Measurements from ENCODE around the gene PLXNA4. TPM values are rescaled to one million over a fixed set of nuclear protein-coding genes. Genes with fewer than 3 reads are reported as not detected.

PLXNA4 gene
- total RNA-seq, 1 donor from 2014 or later: 0.13 TPM

- peaks cover 2% of the 10 kb centered on the region for H3K27me3 Mint-ChIP-seq (ENCODE audit: insufficient read depth)
- H3K27ac Mint-ChIP-seq: no peak overlapping the region
- no peaks in the 10 kb centered on the region for H3K4me1 Mint-ChIP-seq (ENCODE audit: low read depth)
- DNase-seq (ENCODE audit: low spot score): no peak
- H3K9me3 Mint-ChIP-seq: no peaks in the 10 kb centered on the region
- intact Hi-C loops (cut with micrococcal nuclease): no loop called here
- H3K36me3 Mint-ChIP-seq (ENCODE audit: low read depth): no peaks in the 10 kb centered on the region
- H3K4me3 Mint-ChIP-seq: no peak overlapping the region
Measured at GRCh38 chr7:132225216-132226030, 350.8 kb downstream of the PLXNA4 start.

- Mint-ChIP-seq H3K9me3 (no peaks in the 10 kb centered on the region), H3K27ac (no peak overlapping the region), H3K36me3 (ENCODE audit: low read depth) (no peaks in the 10 kb centered on the region), H3K27me3 (ENCODE audit: insufficient read depth) (peaks cover 6% of the 10 kb centered on the region), H3K4me3 (no peak overlapping the region), H3K4me1 (ENCODE audit: low read depth) (no peaks in the 10 kb centered on the region)
- no peak for DNase-seq (ENCODE audit: low spot score)
- intact Hi-C loops (cut with micrococcal nuclease): no loop called here
Measured at GRCh38 chr7:132221356-132221755, 354.9 kb downstream of the PLXNA4 start.

GRCh38 chr7:132220060-132220459, 356.2 kb downstream of the PLXNA4 start:
- no peak for DNase-seq (ENCODE audit: low spot score)
- peaks cover 6% of the 10 kb centered on the region for H3K27me3 Mint-ChIP-seq (ENCODE audit: insufficient read depth)
- H3K36me3 Mint-ChIP-seq (ENCODE audit: low read depth): no peaks in the 10 kb centered on the region
- no peak overlapping the region for H3K27ac Mint-ChIP-seq
- intact Hi-C loops (cut with micrococcal nuclease): no loop called here
- H3K4me1 Mint-ChIP-seq (ENCODE audit: low read depth): no peaks in the 10 kb centered on the region
- H3K9me3 Mint-ChIP-seq: no peaks in the 10 kb centered on the region
- H3K4me3 Mint-ChIP-seq: no peak overlapping the region

GRCh38 chr7:132218876-132219275, 357.4 kb downstream of the PLXNA4 start:
- Mint-ChIP-seq H3K27ac (no peak overlapping the region), H3K36me3 (ENCODE audit: low read depth) (no peaks in the 10 kb centered on the region), H3K9me3 (no peaks in the 10 kb centered on the region), H3K27me3 (ENCODE audit: insufficient read depth) (peaks cover 6% of the 10 kb centered on the region), H3K4me1 (ENCODE audit: low read depth) (no peaks in the 10 kb centered on the region), H3K4me3 (no peak overlapping the region)
- no peak for DNase-seq (ENCODE audit: low spot score)
- intact Hi-C loops (cut with micrococcal nuclease): no loop called here

GRCh38 chr7:132216847-132217525, 359.3 kb downstream of the PLXNA4 start:
- no peak for DNase-seq (ENCODE audit: low spot score)
- Mint-ChIP-seq H3K27ac (no peak overlapping the region), H3K9me3 (no peaks in the 10 kb centered on the region), H3K36me3 (ENCODE audit: low read depth) (no peaks in the 10 kb centered on the region), H3K4me3 (no peak overlapping the region), H3K27me3 (ENCODE audit: insufficient read depth) (peaks cover 5% of the 10 kb centered on the region), H3K4me1 (ENCODE audit: low read depth) (no peaks in the 10 kb centered on the region)
- intact Hi-C loops (cut with micrococcal nuclease): no loop called here

- no peaks in the 10 kb centered on the region for H3K4me1 Mint-ChIP-seq (ENCODE audit: low read depth)
- intact Hi-C loops (cut with micrococcal nuclease): no loop called here
- peaks cover 1% of the 10 kb centered on the region for H3K27me3 Mint-ChIP-seq (ENCODE audit: insufficient read depth)
- H3K27ac Mint-ChIP-seq: no peak overlapping the region
- H3K9me3 Mint-ChIP-seq: no peaks in the 10 kb centered on the region
- DNase-seq (ENCODE audit: low spot score): no peak
- H3K36me3 Mint-ChIP-seq (ENCODE audit: low read depth): no peaks in the 10 kb centered on the region
- no peak overlapping the region for H3K4me3 Mint-ChIP-seq
Measured at GRCh38 chr7:132214452-132214851, 361.8 kb downstream of the PLXNA4 start.

- H3K27me3 Mint-ChIP-seq (ENCODE audit: insufficient read depth): peaks cover 1% of the 10 kb centered on the region
- H3K4me1 Mint-ChIP-seq (ENCODE audit: low read depth): no peaks in the 10 kb centered on the region
- H3K36me3 Mint-ChIP-seq (ENCODE audit: low read depth): no peaks in the 10 kb centered on the region
- no peak overlapping the region for H3K4me3 Mint-ChIP-seq
- no peak overlapping the region for H3K27ac Mint-ChIP-seq
- H3K9me3 Mint-ChIP-seq: no peaks in the 10 kb centered on the region
- DNase-seq (ENCODE audit: low spot score): no peak
- intact Hi-C loops (cut with micrococcal nuclease): no loop called here
Measured at GRCh38 chr7:132213583-132213982, 362.7 kb downstream of the PLXNA4 start.

- H3K9me3 Mint-ChIP-seq: no peaks in the 10 kb centered on the region
- no peak overlapping the region for H3K27ac Mint-ChIP-seq
- no peaks in the 10 kb centered on the region for H3K36me3 Mint-ChIP-seq (ENCODE audit: low read depth)
- no peak overlapping the region for H3K4me3 Mint-ChIP-seq
- no peaks in the 10 kb centered on the region for H3K4me1 Mint-ChIP-seq (ENCODE audit: low read depth)
- intact Hi-C loops (cut with micrococcal nuclease): no loop called here
- DNase-seq (ENCODE audit: low spot score): no peak
- H3K27me3 Mint-ChIP-seq (ENCODE audit: insufficient read depth): peaks cover 4% of the 10 kb centered on the region
Measured at GRCh38 chr7:132211971-132212370, 364.3 kb downstream of the PLXNA4 start.

- no peak overlapping the region for H3K27ac Mint-ChIP-seq
- peaks cover 4% of the 10 kb centered on the region for H3K27me3 Mint-ChIP-seq (ENCODE audit: insufficient read depth)
- no peak for DNase-seq (ENCODE audit: low spot score)
- intact Hi-C loops (cut with micrococcal nuclease): no loop called here
- H3K4me1 Mint-ChIP-seq (ENCODE audit: low read depth): no peaks in the 10 kb centered on the region
- H3K36me3 Mint-ChIP-seq (ENCODE audit: low read depth): no peaks in the 10 kb centered on the region
- no peak overlapping the region for H3K4me3 Mint-ChIP-seq
- H3K9me3 Mint-ChIP-seq: no peaks in the 10 kb centered on the region
Measured at GRCh38 chr7:132210821-132211220, 365.4 kb downstream of the PLXNA4 start.

- peaks cover 4% of the 10 kb centered on the region for H3K27me3 Mint-ChIP-seq (ENCODE audit: insufficient read depth)
- no peaks in the 10 kb centered on the region for H3K4me1 Mint-ChIP-seq (ENCODE audit: low read depth)
- H3K36me3 Mint-ChIP-seq (ENCODE audit: low read depth): no peaks in the 10 kb centered on the region
- no peak for DNase-seq (ENCODE audit: low spot score)
- H3K9me3 Mint-ChIP-seq: no peaks in the 10 kb centered on the region
- no peak overlapping the region for H3K4me3 Mint-ChIP-seq
- intact Hi-C loops (cut with micrococcal nuclease): no loop called here
- H3K27ac Mint-ChIP-seq: no peak overlapping the region
Measured at GRCh38 chr7:132207782-132208181, 368.5 kb downstream of the PLXNA4 start.

- no peaks in the 10 kb centered on the region for H3K9me3 Mint-ChIP-seq
- no peak overlapping the region for H3K4me3 Mint-ChIP-seq
- peaks cover 4% of the 10 kb centered on the region for H3K27me3 Mint-ChIP-seq (ENCODE audit: insufficient read depth)
- no peak for DNase-seq (ENCODE audit: low spot score)
- intact Hi-C loops (cut with micrococcal nuclease): no loop called here
- no peak overlapping the region for H3K27ac Mint-ChIP-seq
- H3K36me3 Mint-ChIP-seq (ENCODE audit: low read depth): no peaks in the 10 kb centered on the region
- H3K4me1 Mint-ChIP-seq (ENCODE audit: low read depth): no peaks in the 10 kb centered on the region
Measured at GRCh38 chr7:132207211-132207610, 369.1 kb downstream of the PLXNA4 start.

GRCh38 chr7:132206594-132206993, 369.7 kb downstream of the PLXNA4 start:
- intact Hi-C loops (cut with micrococcal nuclease): no loop called here
- H3K27me3 Mint-ChIP-seq (ENCODE audit: insufficient read depth): peaks cover 4% of the 10 kb centered on the region
- no peaks in the 10 kb centered on the region for H3K4me1 Mint-ChIP-seq (ENCODE audit: low read depth)
- H3K27ac Mint-ChIP-seq: no peak overlapping the region
- no peak overlapping the region for H3K4me3 Mint-ChIP-seq
- no peaks in the 10 kb centered on the region for H3K36me3 Mint-ChIP-seq (ENCODE audit: low read depth)
- no peak for DNase-seq (ENCODE audit: low spot score)
- H3K9me3 Mint-ChIP-seq: no peaks in the 10 kb centered on the region

GRCh38 chr7:132205509-132205908, 370.8 kb downstream of the PLXNA4 start:
- intact Hi-C loops (cut with micrococcal nuclease): no loop called here
- no peak overlapping the region for H3K4me3 Mint-ChIP-seq
- H3K4me1 Mint-ChIP-seq (ENCODE audit: low read depth): no peaks in the 10 kb centered on the region
- H3K27ac Mint-ChIP-seq: no peak overlapping the region
- H3K9me3 Mint-ChIP-seq: no peaks in the 10 kb centered on the region
- no peaks in the 10 kb centered on the region for H3K36me3 Mint-ChIP-seq (ENCODE audit: low read depth)
- H3K27me3 Mint-ChIP-seq (ENCODE audit: insufficient read depth): peaks cover 4% of the 10 kb centered on the region
- DNase-seq (ENCODE audit: low spot score): no peak

Data from activated T-helper 1 cell treated with anti-CD3 and anti-CD28 coated beads, Interleukin-12 subunit alpha, Interleukin-12 subunit beta, Interleukin-2, Interleukin-4 antibody, amounts not matched to agents 30 ng/mL and 10 ng/mL and 1 ng/mL, durations not matched to agents 14 hours and 24 hours and 36 hours (primary cell).